ENCODE data around the gene TBK1. TPM values are rescaled to one million over a fixed set of nuclear protein-coding genes. Genes with fewer than 3 reads are reported as not detected.
A peak's percentile ranks its signal among the peaks of the same experiment; 100 is the strongest.

Gene TBK1
- total and polyA plus RNA-seq, 4 experiments from 2014 or later = 22.4 to 25.0 (median 23.9) TPM

GRCh38 chr12:64459394-64459891, 7.5 kb downstream of the TBK1 start:
- no peaks in the 10 kb centered on the region for H3K9me3 ChIP-seq (ENCODE audit: control insufficient read depth in 1 of 2, low read length in 2 of 2)
- peak overlapping the region in 1 of 2 donors; percentile 56 for H3K4me3 ChIP-seq (ENCODE audit: low read length in 2 of 2)
- H3K4me1 ChIP-seq (ENCODE audit: insufficient read depth, low read length) = peaks cover 52% of the 10 kb centered on the region
- no peaks in the 10 kb centered on the region for H3K27me3 ChIP-seq (ENCODE audit: insufficient read depth, low read length)
- Mint-ChIP-seq H3K4me1 (peaks cover 32 to 46% (median 38%) of the 10 kb centered on the region in 4 donors), H3K4me3 (peak overlapping the region; percentile 83 to 95 (median 88)), H3K9me3 (no peaks in the 10 kb centered on the region), H3K36me3 (peaks cover 6 to 32% of the 10 kb centered on the region in 2 donors), H3K27me3 (no peaks in the 10 kb centered on the region), H3K27ac (peak overlapping the region; percentile 90 to 98 (median 93))
- ChIA-PET POLR2A (ENCODE audit: partially characterized antibody) (interaction anchor here (0.7 to 1.9 kb wide), 3 partner anchors 9 to 299 kb away, joined by 3 to 8 read pairs (median 5); partner anchors contain the start of genes GNS and XPOT), CTCF (ENCODE audit: partially characterized antibody) (no interaction called here)
- intact Hi-C loops (cut with micrococcal nuclease) = loop anchor here (1.0 kb wide), 1 partner anchor 8 kb away; no protein-coding TSS in a partner anchor
- peak overlapping the region; percentile 79 for H3K27ac ChIP-seq (ENCODE audit: low read depth, low read length)
- no peaks in the 10 kb centered on the region for H3K36me3 ChIP-seq (ENCODE audit: insufficient read depth, low read length)
- peak in 4 of 5 donors; percentile 32 to 39 (median 34) for DNase-seq

GRCh38 chr12:64461634-64462414, 9.9 kb downstream of the TBK1 start:
- CTCF ChIA-PET (ENCODE audit: partially characterized antibody) = no interaction called here
- Histone ChIP-seq H3K27ac (ENCODE audit: low read depth, low read length) (no peak overlapping the region), H3K27me3 (ENCODE audit: insufficient read depth, low read length) (no peaks in the 10 kb centered on the region), H3K36me3 (ENCODE audit: insufficient read depth, low read length) (peaks cover 6% of the 10 kb centered on the region), H3K4me1 (ENCODE audit: insufficient read depth, low read length) (peaks cover 32% of the 10 kb centered on the region), H3K4me3 (ENCODE audit: low read length in 2 of 2) (no peak overlapping the region), H3K9me3 (ENCODE audit: control insufficient read depth in 1 of 2, low read length in 2 of 2) (no peaks in the 10 kb centered on the region)
- no peaks in the 10 kb centered on the region for H3K27me3 Mint-ChIP-seq
- H3K36me3 Mint-ChIP-seq = peaks cover 20 to 51% of the 10 kb centered on the region in 2 donors
- no peak for DNase-seq
- peak overlapping the region in 1 of 7 donors; percentile 5 for H3K27ac Mint-ChIP-seq
- intact Hi-C loops (cut with micrococcal nuclease) = no loop called here
- POLR2A ChIA-PET (ENCODE audit: partially characterized antibody) = interaction anchor here (1.6 kb wide), 1 partner anchor 8 kb away, joined by 4 read pairs; no protein-coding TSS in a partner anchor
- H3K9me3 Mint-ChIP-seq = no peaks in the 10 kb centered on the region
- H3K4me1 Mint-ChIP-seq = peaks cover 21 to 31% (median 25%) of the 10 kb centered on the region in 4 donors
- H3K4me3 Mint-ChIP-seq = peak overlapping the region in 1 of 8 donors; percentile 18

- no peaks in the 10 kb centered on the region for H3K9me3 Mint-ChIP-seq
These were observed 14.3 kb downstream of the TBK1 start for GRCh38 chr12:64466178-64466577.

GRCh38 chr12:64468966-64469365, 17.0 kb downstream of the TBK1 start:
- Mint-ChIP-seq H3K36me3 (peaks cover 54 to 78% of the 10 kb centered on the region in 2 donors), H3K4me3 (no peak overlapping the region), H3K27ac (peak overlapping the region in 4 of 7 donors; percentile 17 to 43 (median 31)), H3K27me3 (no peaks in the 10 kb centered on the region), H3K4me1 (peaks cover 4 to 11% (median 4%) of the 10 kb centered on the region in 4 donors), H3K9me3 (no peaks in the 10 kb centered on the region)
- intact Hi-C loops (cut with micrococcal nuclease) = no loop called here
- Histone ChIP-seq H3K27me3 (ENCODE audit: insufficient read depth, low read length) (no peaks in the 10 kb centered on the region), H3K9me3 (ENCODE audit: control insufficient read depth in 1 of 2, low read length in 2 of 2) (no peaks in the 10 kb centered on the region), H3K27ac (ENCODE audit: low read depth, low read length) (no peak overlapping the region), H3K36me3 (ENCODE audit: insufficient read depth, low read length) (peaks cover 36% of the 10 kb centered on the region), H3K4me3 (ENCODE audit: low read length in 2 of 2) (no peak overlapping the region), H3K4me1 (ENCODE audit: insufficient read depth, low read length) (no peaks in the 10 kb centered on the region)
- no peak for DNase-seq
- ChIA-PET POLR2A (ENCODE audit: partially characterized antibody) (interaction anchor here (0.5 kb wide), 1 partner anchor 133 kb away, joined by 3 read pairs; no protein-coding TSS in a partner anchor), CTCF (ENCODE audit: partially characterized antibody) (no interaction called here)

More at GRCh38 chr12:64466178-64466577, 14.3 kb downstream of the TBK1 start:
- Mint-ChIP-seq H3K36me3 (peaks cover 39 to 67% of the 10 kb centered on the region in 2 donors), H3K4me1 (peaks cover 0 to 8% (median 3%) of the 10 kb centered on the region in 4 donors), H3K27ac (peak overlapping the region in 2 of 7 donors; percentile 9 to 13), H3K27me3 (no peaks in the 10 kb centered on the region), H3K4me3 (no peak overlapping the region)
- intact Hi-C loops (cut with micrococcal nuclease) = no loop called here
- Histone ChIP-seq H3K36me3 (ENCODE audit: insufficient read depth, low read length) (peaks cover 24% of the 10 kb centered on the region), H3K4me1 (ENCODE audit: insufficient read depth, low read length) (no peaks in the 10 kb centered on the region), H3K27me3 (ENCODE audit: insufficient read depth, low read length) (no peaks in the 10 kb centered on the region), H3K4me3 (ENCODE audit: low read length in 2 of 2) (no peak overlapping the region), H3K9me3 (ENCODE audit: control insufficient read depth in 1 of 2, low read length in 2 of 2) (no peaks in the 10 kb centered on the region), H3K27ac (ENCODE audit: low read depth, low read length) (no peak overlapping the region)
- no peak for DNase-seq
- POLR2A ChIA-PET (ENCODE audit: partially characterized antibody) = no interaction called here
- CTCF ChIA-PET (ENCODE audit: partially characterized antibody) = no interaction called here

- peaks cover 4 to 11% (median 4%) of the 10 kb centered on the region in 4 donors for H3K4me1 Mint-ChIP-seq
- intact Hi-C loops (cut with micrococcal nuclease) = no loop called here
- H3K27me3 Mint-ChIP-seq = no peaks in the 10 kb centered on the region
- no peak for DNase-seq
- Histone ChIP-seq H3K4me1 (ENCODE audit: insufficient read depth, low read length) (no peaks in the 10 kb centered on the region), H3K4me3 (ENCODE audit: low read length in 2 of 2) (no peak overlapping the region), H3K27me3 (ENCODE audit: insufficient read depth, low read length) (no peaks in the 10 kb centered on the region), H3K27ac (ENCODE audit: low read depth, low read length) (no peak overlapping the region), H3K9me3 (ENCODE audit: control insufficient read depth in 1 of 2, low read length in 2 of 2) (no peaks in the 10 kb centered on the region), H3K36me3 (ENCODE audit: insufficient read depth, low read length) (peaks cover 35% of the 10 kb centered on the region)
- POLR2A ChIA-PET (ENCODE audit: partially characterized antibody) = interaction anchor here (0.5 kb wide), 1 partner anchor 133 kb away, joined by 3 read pairs; no protein-coding TSS in a partner anchor
- CTCF ChIA-PET (ENCODE audit: partially characterized antibody) = interaction anchor here (1.8 kb wide), 1 partner anchor 13 kb away, joined by 4 read pairs; no protein-coding TSS in a partner anchor
- H3K9me3 Mint-ChIP-seq = peaks cover 0 to under 1% (median 0%) of the 10 kb centered on the region in 8 donors
- H3K36me3 Mint-ChIP-seq = peaks cover 54 to 77% of the 10 kb centered on the region in 2 donors
- H3K4me3 Mint-ChIP-seq = no peak overlapping the region
- H3K27ac Mint-ChIP-seq = peak overlapping the region in 4 of 7 donors; percentile 20 to 58 (median 34)
These were observed 17.7 kb downstream of the TBK1 start for GRCh38 chr12:64469455-64470142.

GRCh38 chr12:64470495-64470894, 18.6 kb downstream of the TBK1 start:
- ChIA-PET CTCF (ENCODE audit: partially characterized antibody) (interaction anchor here (1.8 kb wide), 1 partner anchor 13 kb away, joined by 4 read pairs; no protein-coding TSS in a partner anchor), POLR2A (ENCODE audit: partially characterized antibody) (no interaction called here)
- H3K27ac ChIP-seq (ENCODE audit: low read depth, low read length) = no peak overlapping the region
- no peaks in the 10 kb centered on the region for H3K4me1 ChIP-seq (ENCODE audit: insufficient read depth, low read length)
- no peaks in the 10 kb centered on the region for H3K27me3 Mint-ChIP-seq
- H3K4me1 Mint-ChIP-seq = peaks cover 4 to 11% (median 4%) of the 10 kb centered on the region in 4 donors
- H3K27ac Mint-ChIP-seq = peak overlapping the region in 5 of 7 donors; percentile 2 to 31 (median 20)
- no peak for DNase-seq
- H3K4me3 ChIP-seq (ENCODE audit: low read length in 2 of 2) = no peak overlapping the region
- H3K36me3 Mint-ChIP-seq = peaks cover 58 to 80% of the 10 kb centered on the region in 2 donors
- no peaks in the 10 kb centered on the region for H3K27me3 ChIP-seq (ENCODE audit: insufficient read depth, low read length)
- no peaks in the 10 kb centered on the region for H3K9me3 ChIP-seq (ENCODE audit: control insufficient read depth in 1 of 2, low read length in 2 of 2)
- no peak overlapping the region for H3K4me3 Mint-ChIP-seq
- intact Hi-C loops (cut with micrococcal nuclease) = no loop called here
- peaks cover 36% of the 10 kb centered on the region for H3K36me3 ChIP-seq (ENCODE audit: insufficient read depth, low read length)
- peaks cover 0 to 8% (median 4%) of the 10 kb centered on the region in 8 donors for H3K9me3 Mint-ChIP-seq
